Hepatocyte (in vitro differentiated cells): ENCODE measurements around the gene LDB2. TPM values are rescaled to one million over a fixed set of nuclear protein-coding genes. Genes with fewer than 3 reads are reported as not detected.
"Not testable (repeated sequence)": the region's sequence is repeated elsewhere in the genome, so short reads cannot be mapped to it uniquely, and the experiment has no call there.

ENCODE experiments used
- DNase-seq: peaks from one replicate; pipeline ENCODE4 v3.0.0-alpha.2; 2016; ENCODE audit warnings: low spot score
- H2AFZ ChIP-seq: fragments of 200-600 bp; sonication (generic); 2 replicates; pipeline ENCODE4 v1.6.0; 2016; ENCODE audit warnings: antibody characterized with exemption, mild to moderate bottlenecking
- H3K27ac ChIP-seq: fragments of 200-600 bp; sonication (generic); 2 replicates; pipeline ENCODE4 v1.5.1; 2016; ENCODE audit warnings: mild to moderate bottlenecking
- H3K27me3 ChIP-seq: fragments of 200-600 bp; sonication (generic); 2 replicates; pipeline ENCODE4 v1.6.1; 2016
- H3K36me3 ChIP-seq: fragments of 200-600 bp; sonication (generic); replicated peaks from 2 replicates; pipeline ENCODE4 v1.5.1; 2016; ENCODE audit warnings: low read depth; ENCODE audit not compliant: insufficient read depth
- H3K4me1 ChIP-seq: fragments of 200-600 bp; sonication (generic); 2 replicates; pipeline ENCODE4 v1.5.1; 2016; ENCODE audit warnings: mild to moderate bottlenecking, moderate library complexity; ENCODE audit not compliant: insufficient read depth
- H3K4me2 ChIP-seq: fragments of 200-600 bp; sonication (generic); 2 replicates; pipeline ENCODE4 v1.6.0; 2016
- H3K4me3 ChIP-seq: fragments of 200-600 bp; sonication (generic); 2 replicates; pipeline ENCODE4 v1.5.1; 2016; ENCODE audit warnings: mild to moderate bottlenecking
- H3K79me2 ChIP-seq: fragments of 200-600 bp; sonication (generic); 2 replicates; pipeline ENCODE4 v1.6.0; 2017; ENCODE audit warnings: mild to moderate bottlenecking
- H3K9me2 ChIP-seq: fragments of 200-600 bp; sonication (generic); replicated peaks from 2 replicates; pipeline ENCODE4 v1.6.0; 2017; ENCODE audit warnings: mild to moderate bottlenecking; ENCODE audit not compliant: insufficient read depth
- H3K9me3 ChIP-seq: fragments of 200-600 bp; sonication (generic); 2 replicates; pipeline ENCODE4 v1.5.1; 2016; ENCODE audit warnings: low read depth, mild to moderate bottlenecking
- H4K20me1 ChIP-seq: fragments of 200-600 bp; sonication (generic); 2 replicates; pipeline ENCODE4 v1.6.0; 2016; ENCODE audit warnings: mild to moderate bottlenecking; ENCODE audit not compliant: insufficient read depth, poor library complexity, severe bottlenecking
- EZH2 ChIP-seq: fragments of 200-600 bp; sonication (generic); IDR thresholded peaks from 2 replicates; pipeline ENCODE4 v1.6.1; 2016; ENCODE audit warnings: antibody characterized with exemption, mild to moderate bottlenecking, borderline replicate concordance
- EZH2phosphoT487 ChIP-seq: fragments of 200-600 bp; sonication (generic); IDR thresholded peaks from one replicate; pipeline ENCODE4 v1.6.1; 2018; ENCODE audit warnings: antibody characterized with exemption, mild to moderate bottlenecking, low read depth, moderate library complexity; ENCODE audit not compliant: unreplicated experiment, severe bottlenecking
- WGBS: methylation state at CpG from one replicate; pipeline ENCODE4 v1.1.6; 2016; ENCODE audit warnings: low lambda C conversion rate; ENCODE audit errors: missing lambda C conversion rate; 5-methylcytosine and 5-hydroxymethylcytosine counted together
- polyA plus RNA-seq: library from polyadenylated mRNA; unstranded; fragments of >200 nt; fragmentation: Nextera tagmentation; extraction: Ambion mirVana; gene quantifications from 2 replicates; pipeline ENCODE4 v1.2.1, GENCODE V29; 2016
- total RNA-seq: library from RNA; depleted of rRNA; stranded (reverse); fragments of >200 nt; gene quantifications from 2 replicates; pipeline ENCODE4 v1.2.3, GENCODE V29; 2014
- TF ChIP-seq, protein P1 (sequence below): fragments of 200-600 bp; sonication (generic); IDR thresholded peaks from 2 replicates; pipeline ENCODE4 v1.5.1; 2016; ENCODE audit warnings: antibody characterized with exemption, mild to moderate bottlenecking; ENCODE audit not compliant: poor library complexity

The LDB2 gene
- total and polyA plus RNA-seq, 2 experiments from 2014 or later, result 8.7 to 20.3 TPM

DNA sequence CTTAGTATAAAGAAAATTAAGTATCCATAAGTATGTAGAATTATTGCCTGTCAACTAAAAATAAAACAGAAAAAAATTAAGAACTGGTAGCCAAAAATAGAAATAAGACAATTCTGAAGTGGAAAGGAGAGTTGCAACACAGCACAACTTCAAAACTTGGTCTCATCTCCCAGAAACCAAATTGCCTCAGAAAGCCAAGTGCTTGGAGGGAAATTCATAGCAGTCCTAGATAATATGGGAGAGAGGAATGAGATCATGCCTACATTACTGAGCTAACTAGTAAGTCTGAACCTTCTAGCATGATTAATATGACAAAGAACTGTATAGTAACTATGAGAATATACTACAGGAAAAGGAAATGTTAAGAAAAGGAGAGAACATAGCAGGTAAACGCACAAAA is 256.5 kb downstream of the LDB2 start:
- H3K4me1 ChIP-seq, result no peaks in the 10 kb centered on the region
- TF ChIP-seq, protein P1, sequence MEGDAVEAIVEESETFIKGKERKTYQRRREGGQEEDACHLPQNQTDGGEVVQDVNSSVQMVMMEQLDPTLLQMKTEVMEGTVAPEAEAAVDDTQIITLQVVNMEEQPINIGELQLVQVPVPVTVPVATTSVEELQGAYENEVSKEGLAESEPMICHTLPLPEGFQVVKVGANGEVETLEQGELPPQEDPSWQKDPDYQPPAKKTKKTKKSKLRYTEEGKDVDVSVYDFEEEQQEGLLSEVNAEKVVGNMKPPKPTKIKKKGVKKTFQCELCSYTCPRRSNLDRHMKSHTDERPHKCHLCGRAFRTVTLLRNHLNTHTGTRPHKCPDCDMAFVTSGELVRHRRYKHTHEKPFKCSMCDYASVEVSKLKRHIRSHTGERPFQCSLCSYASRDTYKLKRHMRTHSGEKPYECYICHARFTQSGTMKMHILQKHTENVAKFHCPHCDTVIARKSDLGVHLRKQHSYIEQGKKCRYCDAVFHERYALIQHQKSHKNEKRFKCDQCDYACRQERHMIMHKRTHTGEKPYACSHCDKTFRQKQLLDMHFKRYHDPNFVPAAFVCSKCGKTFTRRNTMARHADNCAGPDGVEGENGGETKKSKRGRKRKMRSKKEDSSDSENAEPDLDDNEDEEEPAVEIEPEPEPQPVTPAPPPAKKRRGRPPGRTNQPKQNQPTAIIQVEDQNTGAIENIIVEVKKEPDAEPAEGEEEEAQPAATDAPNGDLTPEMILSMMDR, result no peak
- TF ChIP-seq EZH2, result no peak
- H3K36me3 ChIP-seq, result no peaks in the 10 kb centered on the region
- no peak overlapping the region for H3K4me3 ChIP-seq
- no peak overlapping the region for H3K27ac ChIP-seq
- H3K27me3 ChIP-seq, result no peaks in the 10 kb centered on the region
- H3K79me2 ChIP-seq, result no peaks in the 10 kb centered on the region
- 88% methylated on average over 1 of the region's 1 CpG for WGBS
- no peaks in the 10 kb centered on the region for H3K9me3 ChIP-seq
- H2AFZ ChIP-seq, result no peak overlapping the region
- no peaks in the 10 kb centered on the region for H4K20me1 ChIP-seq
- DNase-seq, result no peak
- no peaks in the 10 kb centered on the region for H3K9me2 ChIP-seq
- no peak overlapping the region for H3K4me2 ChIP-seq

DNA sequence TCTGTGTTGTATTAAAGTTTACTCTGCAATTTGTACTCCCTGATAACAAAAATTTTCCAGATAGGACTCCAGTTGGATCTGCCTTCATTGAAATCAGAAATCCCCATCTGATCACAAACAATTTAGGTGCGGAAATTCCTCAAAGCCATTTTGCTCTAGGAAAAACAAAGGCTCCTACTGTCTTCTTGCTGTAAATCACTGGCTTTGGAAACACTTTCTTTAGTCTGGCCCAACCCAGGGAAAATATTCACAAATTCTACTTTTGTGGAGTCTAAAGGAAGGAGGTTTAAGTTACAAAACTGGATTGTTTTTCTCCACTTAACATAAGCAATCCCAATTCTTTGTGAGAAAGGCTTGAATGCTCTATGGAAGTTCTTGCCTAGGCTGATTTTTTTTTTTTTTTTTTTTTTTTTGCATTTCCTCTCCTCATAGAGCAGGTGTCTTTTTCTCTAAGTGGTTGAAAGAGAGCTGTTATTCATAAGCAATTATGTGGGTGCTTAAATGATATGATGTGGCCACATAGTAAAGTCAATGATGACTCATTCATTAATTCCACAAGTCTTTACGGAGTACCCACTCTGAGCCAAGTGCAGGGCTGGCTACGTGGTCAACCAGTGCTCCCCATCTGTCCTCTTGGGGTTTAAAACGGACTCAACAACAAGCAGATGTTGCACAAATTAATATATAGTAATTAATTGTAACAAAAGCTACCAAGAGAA is 261.4 kb downstream of the LDB2 start:
- Histone ChIP-seq H3K9me2 (no peaks in the 10 kb centered on the region), H3K36me3 (no peaks in the 10 kb centered on the region), H3K27ac (no peak overlapping the region), H4K20me1 (no peaks in the 10 kb centered on the region), H3K79me2 (no peaks in the 10 kb centered on the region), H3K4me3 (no peak overlapping the region), H3K9me3 (no peaks in the 10 kb centered on the region), H3K4me2 (no peak overlapping the region), H3K4me1 (no peaks in the 10 kb centered on the region), H3K27me3 (no peaks in the 10 kb centered on the region), H2AFZ (no peak overlapping the region)
- 86% methylated on average over 4 of the region's 4 CpGs for WGBS
- no peak for TF ChIP-seq EZH2
- no peak for DNase-seq

DNA sequence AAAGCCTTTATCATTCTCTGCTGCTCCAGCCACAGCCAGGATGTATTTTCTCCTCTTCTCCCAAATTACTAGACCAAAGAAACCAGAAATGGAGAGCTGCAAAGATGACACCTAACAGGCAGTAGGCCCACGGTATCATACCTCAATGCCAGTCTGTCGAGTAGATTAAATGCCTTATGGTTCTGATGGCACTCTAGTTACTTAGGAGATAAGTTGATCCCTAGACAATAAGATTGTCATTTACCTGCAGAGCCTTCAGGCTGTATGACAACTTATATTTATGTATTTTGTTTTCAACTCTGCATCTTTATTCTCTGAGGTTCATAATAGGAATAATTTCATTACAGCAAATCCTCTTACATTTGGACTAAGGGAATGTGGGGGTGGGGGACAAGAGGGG is 262.1 kb downstream of the LDB2 start:
- Histone ChIP-seq H3K9me2 (no peaks in the 10 kb centered on the region), H2AFZ (no peak overlapping the region), H3K4me2 (no peak overlapping the region), H3K9me3 (no peaks in the 10 kb centered on the region), H3K36me3 (no peaks in the 10 kb centered on the region), H3K4me1 (no peaks in the 10 kb centered on the region), H3K4me3 (no peak overlapping the region), H4K20me1 (no peaks in the 10 kb centered on the region), H3K27me3 (no peaks in the 10 kb centered on the region), H3K27ac (no peak overlapping the region), H3K79me2 (no peaks in the 10 kb centered on the region)
- TF ChIP-seq, protein P1, result no peak
- no peak for TF ChIP-seq EZH2
- TF ChIP-seq EZH2phosphoT487, result no peak
- no peak for DNase-seq
- WGBS, result 72% methylated on average over 2 of the region's 2 CpGs

DNA sequence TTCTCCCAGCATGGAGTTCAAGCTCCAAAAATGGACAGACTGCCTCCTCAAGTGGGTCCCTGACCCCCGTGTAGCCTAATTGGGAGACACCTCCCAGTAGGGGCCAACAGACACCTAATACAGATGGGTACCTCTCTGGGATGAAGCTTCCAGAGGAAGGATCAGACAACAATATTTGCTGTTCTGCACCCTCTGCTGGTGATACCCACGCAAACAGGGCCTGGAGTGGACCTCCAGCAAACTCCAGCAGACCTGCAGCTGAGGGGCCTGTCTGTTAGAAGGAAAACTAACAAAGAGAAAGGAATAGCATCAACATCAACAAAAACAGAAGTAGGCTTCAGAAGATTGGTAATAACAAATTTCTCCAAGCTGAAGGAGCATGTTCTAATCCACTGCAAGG is 269.2 kb downstream of the LDB2 start:
- not testable (repeated sequence) for H3K79me2 ChIP-seq, H2AFZ ChIP-seq, H3K27me3 ChIP-seq, H4K20me1 ChIP-seq, H3K4me2 ChIP-seq, H3K9me2 ChIP-seq, H3K27ac ChIP-seq, H3K36me3 ChIP-seq, H3K4me1 ChIP-seq, H3K9me3 ChIP-seq, DNase-seq, H3K4me3 ChIP-seq
- WGBS, result 84% methylated on average over 2 of the region's 2 CpGs

DNA sequence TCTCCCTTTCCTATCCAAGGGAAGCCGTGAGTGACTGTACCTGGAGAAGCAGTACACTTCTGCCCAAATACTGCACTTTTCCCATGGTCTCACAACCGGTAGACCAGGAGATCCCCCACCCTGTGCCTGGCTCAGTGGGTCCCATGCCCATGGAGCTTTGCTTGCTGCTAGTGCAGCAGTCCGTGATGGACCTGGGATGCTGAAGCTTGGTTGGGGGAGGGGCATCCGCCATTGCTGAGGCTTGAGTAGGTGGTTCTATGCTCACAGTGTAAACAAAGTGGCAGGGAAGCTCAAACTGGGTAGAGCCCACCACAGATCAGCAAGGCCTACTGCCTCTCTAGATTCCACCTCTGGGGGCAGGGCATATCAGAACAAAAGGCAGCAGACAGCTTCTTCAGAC is 269.6 kb downstream of the LDB2 start:
- DNase-seq, H3K79me2 ChIP-seq, H3K27me3 ChIP-seq, H4K20me1 ChIP-seq, H3K9me2 ChIP-seq, H2AFZ ChIP-seq, H3K9me3 ChIP-seq, H3K4me2 ChIP-seq, H3K36me3 ChIP-seq, H3K27ac ChIP-seq, H3K4me3 ChIP-seq, H3K4me1 ChIP-seq: not testable (repeated sequence)
- 97% methylated on average over 4 of the region's 4 CpGs for WGBS
